IMR-90 (cell line): Measurements from ENCODE around the gene UST. TPM values are rescaled to one million over a fixed set of nuclear protein-coding genes. Genes with fewer than 3 reads are reported as not detected.

Experiments
- ATAC-seq: fragments of 200-7000 bp; cut with Tn5 transposase; 2 replicates; pipeline ENCODE4 v1.9.1; 2020; ENCODE audit warnings: low read depth, mild to moderate bottlenecking, moderate library complexity
- BruUV-seq: library from RNA; stranded (reverse); fragments of 400-500 nt; replicated peaks from 2 replicates; lab custom pipeline; 2021; lab: Mats Ljungman, UMichigan
- CTCF ChIA-PET: fragments of 300-600 bp; formaldehyde crosslinking; extraction: SDS; loops from one replicate; lab custom pipeline; 2021; ENCODE audit warnings: antibody characterized with exemption; lab: Yijun Ruan, JAX
- POLR2A ChIA-PET: fragments of 300-600 bp; sonication (Branson Sonifier 250); formaldehyde crosslinking; loops from one replicate; lab custom pipeline; 2022; ENCODE audit warnings: antibody characterized with exemption; ENCODE audit not compliant: unreplicated experiment; lab: Charles Lee
- DNase-seq: peaks from one replicate; pipeline ENCODE4 v3.0.0; 2013
- H2AFZ ChIP-seq: replicated peaks from 2 replicates; pipeline ENCODE3; 2013; ENCODE audit warnings: low read length, mild to moderate bottlenecking; ENCODE audit not compliant: poor library complexity
- H2AK5ac ChIP-seq: 2 replicates; pipeline ENCODE4 v1.6.1; 2013; ENCODE audit warnings: low read depth, low read length, inconsistent platforms
- H2AK9ac ChIP-seq: replicated peaks from 2 replicates; pipeline ENCODE3; 2013; ENCODE audit warnings: mild to moderate bottlenecking, low read depth, low read length, moderate library complexity; ENCODE audit not compliant: poor library complexity
- H2BK120ac ChIP-seq: 2 replicates; pipeline ENCODE4 v1.6.1; 2013; ENCODE audit warnings: low read depth, low read length, inconsistent platforms
- H2BK15ac ChIP-seq: 3 replicates; pipeline ENCODE4 v1.6.1; 2013; ENCODE audit warnings: low read depth, low read length, inconsistent platforms
- H2BK20ac ChIP-seq: 2 replicates; pipeline ENCODE4 v1.6.1; 2013; ENCODE audit warnings: low read depth, mild to moderate bottlenecking, inconsistent platforms, low read length, moderate library complexity
- H2BK5ac ChIP-seq: 2 replicates; pipeline ENCODE4 v1.6.1; 2013; ENCODE audit warnings: mild to moderate bottlenecking, low read depth, low read length, inconsistent platforms; ENCODE audit not compliant: poor library complexity, severe bottlenecking
- H3K14ac ChIP-seq: replicated peaks from 2 replicates; pipeline ENCODE4 v1.6.1; 2013; ENCODE audit warnings: low read depth, low read length, inconsistent platforms
- H3K18ac ChIP-seq: 2 replicates; pipeline ENCODE4 v1.6.1; 2013; ENCODE audit warnings: low read depth, low read length, control low read depth
- H3K23ac ChIP-seq: 2 replicates; pipeline ENCODE4 v1.6.1; 2013; ENCODE audit warnings: low read depth, low read length, inconsistent platforms
- H3K27ac ChIP-seq: 2 replicates; pipeline ENCODE4 v1.5.1; 2013; ENCODE audit warnings: mild to moderate bottlenecking, control low read depth, low read length; ENCODE audit not compliant: insufficient read depth
- H3K27me3 ChIP-seq: 2 replicates; pipeline ENCODE4 v1.6.1; 2013; ENCODE audit warnings: low read length; ENCODE audit not compliant: control insufficient read depth, insufficient read depth
- H3K36me3 ChIP-seq: 2 replicates; pipeline ENCODE4 v1.6.1; 2013; ENCODE audit warnings: low read length, mixed read lengths; ENCODE audit not compliant: control insufficient read depth, insufficient read depth
- H3K4ac ChIP-seq: 2 replicates; pipeline ENCODE4 v1.6.1; 2013; ENCODE audit warnings: low read depth, low read length, inconsistent platforms
- H3K4me1 ChIP-seq: 2 replicates; pipeline ENCODE4 v1.6.1; 2013; ENCODE audit warnings: low read length, mixed read lengths; ENCODE audit not compliant: control insufficient read depth, insufficient read depth
- H3K4me2 ChIP-seq: 2 replicates; pipeline ENCODE4 v1.6.1; 2013; ENCODE audit warnings: low read depth, mild to moderate bottlenecking, control low read depth, low read length, moderate library complexity
- H3K4me3 ChIP-seq: 2 replicates; pipeline ENCODE4 v1.5.1; 2013; ENCODE audit warnings: low read depth, mild to moderate bottlenecking, control low read depth, low read length, moderate library complexity; ENCODE audit not compliant: insufficient read depth
- H3K56ac ChIP-seq: 2 replicates; pipeline ENCODE4 v1.6.1; 2013; ENCODE audit warnings: low read length, inconsistent platforms; ENCODE audit not compliant: insufficient read depth; ENCODE audit errors: extremely low read depth
- H3K79me1 ChIP-seq, 2 experiments: 2 replicates each; pipeline ENCODE4 v1.6.1; 2013; ENCODE audit warnings: low read length in 2 of 2, inconsistent platforms in 1 of 2, low read depth in 1 of 2
- H3K9ac ChIP-seq: 2 replicates; pipeline ENCODE4 v1.6.1; 2013; ENCODE audit warnings: low read depth, low read length, control low read depth
- H3K9me1 ChIP-seq: 2 replicates; pipeline ENCODE4 v1.6.1; 2013; ENCODE audit warnings: low read length, inconsistent platforms; ENCODE audit not compliant: insufficient read depth
- H3K9me3 ChIP-seq: 2 replicates; pipeline ENCODE4 v1.6.1; 2013; ENCODE audit warnings: low read length; ENCODE audit not compliant: control insufficient read depth, insufficient read depth
- H4K20me1 ChIP-seq: 2 replicates; pipeline ENCODE4 v1.6.1; 2013; ENCODE audit warnings: low read length, inconsistent platforms; ENCODE audit not compliant: insufficient read depth
- H4K5ac ChIP-seq: 2 replicates; pipeline ENCODE4 v1.6.1; 2013; ENCODE audit warnings: mild to moderate bottlenecking, low read depth, low read length, control low read depth
- H4K8ac ChIP-seq, 2 experiments: 2 replicates each; pipeline ENCODE4 v1.6.1; 2013; ENCODE audit warnings: low read depth in 2 of 2, low read length in 2 of 2, control low read depth in 1 of 2, inconsistent platforms in 1 of 2
- H4K91ac ChIP-seq: 2 replicates; pipeline ENCODE4 v1.6.1; 2013; ENCODE audit warnings: low read depth, low read length, inconsistent platforms; ENCODE audit not compliant: insufficient read depth
- MAZ ChIP-seq: IDR thresholded peaks from 2 replicates; pipeline ENCODE4 v1.6.1; 2012; ENCODE audit warnings: low read depth, mild to moderate bottlenecking, low read length, improper control_type of control experiment, moderate library complexity, borderline replicate concordance
- NFE2L2 ChIP-seq: fragments of 150-350 bp; IDR thresholded peaks from 2 replicates; pipeline ENCODE4 v1.6.1; 2016; ENCODE audit warnings: low read depth, mild to moderate bottlenecking, low read length
- RCOR1 ChIP-seq: IDR thresholded peaks from 2 replicates; pipeline ENCODE4 v1.6.1; 2012; ENCODE audit warnings: mild to moderate bottlenecking, low read length, improper control_type of control experiment; ENCODE audit not compliant: insufficient replicate concordance
- WGBS, 2 experiments: methylation state at CpG; one replicate each; pipeline versions ENCODE4 v1.1.5 to v1.1.7; 2013; ENCODE audit warnings: missing lambda C conversion rate in 2 of 2; ENCODE audit not compliant: insufficient read length in 1 of 2; ENCODE audit errors: extremely low coverage in 2 of 2; 5-methylcytosine and 5-hydroxymethylcytosine counted together
- dilution Hi-C: fragments of 300-500 bp; cut with HindIII; formaldehyde crosslinking; loops from one replicate; pipeline ENCODE4 v1.14.3; 2018; ENCODE audit warnings: low sequenced_read_pairs; ENCODE audit not compliant: unreplicated experiment
- in situ Hi-C: fragments of 300-500 bp; cut with MboI; formaldehyde crosslinking; loops from 3 replicates; pipeline ENCODE4 v1.14.3; 2019; ENCODE audit warnings: low sequenced_read_pairs, inconsistent platforms, mixed read lengths
- intact Hi-C: fragments of 100-400 bp; cut with micrococcal nuclease; formaldehyde crosslinking; loops from 2 replicates; pipeline ENCODE4 v1.10.0; 2022
- polyA plus RNA-seq, 3 experiments: library from polyadenylated mRNA; depleted of rRNA; stranded (reverse); fragments of >200 nt; gene quantifications; 2 replicates each; pipeline ENCODE4 v1.2.3, GENCODE V29; 2012; ENCODE audit warnings: low replicate concordance in 1 of 3
- total RNA-seq: library from RNA; depleted of rRNA; stranded (reverse); fragments of >200 nt; gene quantifications from 2 replicates; pipeline ENCODE4 v1.2.3, GENCODE V29; 2012

Gene UST
- total and polyA plus RNA-seq, 2 of the 4 experiments (the other 2 are of a cell fraction) = 7.7 to 13.8 TPM

GRCh38 chr6:148771896-148772554, 25.2 kb downstream of the UST start:
- dilution Hi-C loops = no loop called here
- H3K9me3 ChIP-seq = no peaks in the 10 kb centered on the region
- no peak overlapping the region for H3K56ac ChIP-seq
- H3K23ac ChIP-seq = no peak overlapping the region
- H4K91ac ChIP-seq = no peak overlapping the region
- peaks cover 4% of the 10 kb centered on the region for H3K9me1 ChIP-seq
- no peaks in the 10 kb centered on the region for H3K36me3 ChIP-seq
- no peak overlapping the region for H2BK120ac ChIP-seq
- H3K4me3 ChIP-seq = no peak overlapping the region
- H2AK5ac ChIP-seq = no peak overlapping the region
- in situ Hi-C loops = no loop called here
- H3K79me1 ChIP-seq = peaks cover 21 to 29% of the 10 kb centered on the region in 2 experiments
- BruUV-seq = no TSS peak
- no peak overlapping the region for H2AK9ac ChIP-seq
- ChIA-PET CTCF (no interaction called here), POLR2A (no interaction called here)
- no peak overlapping the region for H3K18ac ChIP-seq
- no peak overlapping the region for H2BK5ac ChIP-seq
- H2BK20ac ChIP-seq = no peak overlapping the region
- H2AFZ ChIP-seq = no peak overlapping the region
- 100% methylated on average over 1 of the region's 6 CpGs; no CpG with 5 or more reads in 1 of the 2 experiments for WGBS, 2 experiments
- peaks cover 17% of the 10 kb centered on the region; the same call in 1 of the 2 replicates for H4K20me1 ChIP-seq
- H4K8ac ChIP-seq = no peak overlapping the region
- DNase-seq (no peak), ATAC-seq (no peak)
- no peak for TF ChIP-seq RCOR1
- no peak for TF ChIP-seq MAZ
- no peak for TF ChIP-seq NFE2L2
- no peak overlapping the region for H2BK15ac ChIP-seq
- no peak overlapping the region for H3K9ac ChIP-seq
- H3K4me2 ChIP-seq = no peak overlapping the region
- no peak overlapping the region for H4K5ac ChIP-seq
- no peak overlapping the region for H3K27ac ChIP-seq
- no peak overlapping the region for H3K14ac ChIP-seq
- intact Hi-C loops = no loop called here
- no peaks in the 10 kb centered on the region for H3K27me3 ChIP-seq
- H3K4ac ChIP-seq = no peak overlapping the region
- H3K4me1 ChIP-seq = peaks cover 7% of the 10 kb centered on the region
